ENCODE measurements around the gene CLCA1.

- TF ChIP-seq YY1 (IDR thresholded peaks at IDR 0.05; ENCODE audit: insufficient read depth, insufficient read length) (no peak), SUZ12 (IDR thresholded peaks at IDR 0.05; ENCODE audit: extremely low read depth, insufficient read depth, insufficient read length) (no peak)
Observed at GRCh38 chr1:86523670-86524354, 55.1 kb downstream of the CLCA1 start.

Data from NT2/D1 (cell line).